Activated CD8-positive, alpha-beta T cell treated with anti-CD3 and anti-CD28 coated beads, Interleukin-2, amount 10 ng/mL, durations not matched to agents 7 days and 5 days (primary cell): ENCODE results near the gene TTC7B. TPM values are rescaled to one million over a fixed set of nuclear protein-coding genes. Genes with fewer than 3 reads are reported as not detected.

Experiments used
- ATAC-seq: fragments of 150-1000 bp; cut with Tn5 transposase; one replicate; pipeline ENCODE4 v1.10.0; 2021; ENCODE audit warnings: moderate library complexity
- CTCF ChIA-PET: fragments of 350-600 bp; sonication (Branson Sonifier 250); formaldehyde crosslinking; loops from one replicate; lab custom pipeline; 2021; ENCODE audit warnings: antibody characterized with exemption; lab: Charles Lee
- POLR2A ChIA-PET: fragments of 350-600 bp; sonication (Branson Sonifier 250); formaldehyde crosslinking; loops from one replicate; lab custom pipeline; 2021; ENCODE audit warnings: antibody characterized with exemption; lab: Charles Lee
- DNase-seq: peaks from one replicate; pipeline ENCODE4 v3.0.0-alpha.2; 2020
- H3K27ac Mint-ChIP-seq: one replicate; pipeline ENCODE4 v1.8.0; 2021; ENCODE audit warnings: mild to moderate bottlenecking, mixed read lengths
- H3K27me3 Mint-ChIP-seq: one replicate; pipeline ENCODE4 v1.8.0; 2021; ENCODE audit warnings: low read depth, mixed read lengths
- H3K36me3 Mint-ChIP-seq: one replicate; pipeline ENCODE4 v1.8.0; 2021; ENCODE audit warnings: low read depth, mixed read lengths
- H3K4me1 Mint-ChIP-seq: one replicate; pipeline ENCODE4 v1.8.0; 2021; ENCODE audit warnings: low read depth, mixed read lengths
- H3K4me3 Mint-ChIP-seq: one replicate; pipeline ENCODE4 v1.8.0; 2021; ENCODE audit warnings: mild to moderate bottlenecking, mixed read lengths
- H3K9me3 Mint-ChIP-seq: one replicate; pipeline ENCODE4 v1.8.0; 2022; ENCODE audit warnings: mixed read lengths; ENCODE audit not compliant: insufficient read depth
- total RNA-seq, 2 experiments: library from RNA; stranded (reverse); gene quantifications; one replicate each; pipeline ENCODE4 v1.2.3, GENCODE V29; 2021

The TTC7B gene
- total RNA-seq, 2 experiments from 2014 or later = 5.3 to 6.8 TPM

- H3K4me1 Mint-ChIP-seq = no peaks in the 10 kb centered on the region
- no peaks in the 10 kb centered on the region for H3K9me3 Mint-ChIP-seq
- H3K4me3 Mint-ChIP-seq = no peak overlapping the region
- H3K36me3 Mint-ChIP-seq = no peaks in the 10 kb centered on the region
- H3K27ac Mint-ChIP-seq = no peak overlapping the region
- DNase-seq (no peak), ATAC-seq (no peak)
- CTCF ChIA-PET = interaction anchor here (1.0 kb wide), 1 partner anchor 87 kb away, joined by 3 read pairs; no protein-coding TSS in a partner anchor
- H3K27me3 Mint-ChIP-seq = peaks cover 3% of the 10 kb centered on the region
- POLR2A ChIA-PET = no interaction called here
Observed at GRCh38 chr14:90610346-90611040, 205.7 kb downstream of the TTC7B start.

DNA sequence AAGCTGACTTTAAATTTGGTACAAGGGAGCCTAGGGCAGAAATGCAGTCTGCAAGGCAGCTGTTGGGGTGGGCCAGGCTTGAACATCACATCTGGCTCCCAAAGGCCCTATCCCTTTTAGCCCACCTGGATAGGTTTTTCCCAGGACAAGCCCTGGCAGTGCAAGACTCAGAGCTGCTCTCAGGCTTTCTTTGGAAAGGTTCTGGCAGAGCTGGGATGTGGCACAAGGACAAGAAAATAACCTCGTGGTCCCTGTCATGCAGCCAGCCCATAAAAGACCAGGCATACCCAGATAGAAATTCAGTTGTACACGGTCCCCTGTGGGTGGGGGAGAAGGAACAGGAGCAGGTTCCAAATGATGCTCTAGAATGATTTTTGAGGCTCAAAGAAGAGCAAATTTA is 206.9 kb downstream of the TTC7B start:
- POLR2A ChIA-PET = interaction anchor here (0.9 kb wide), 1 partner anchor 48 kb away, joined by 3 read pairs; no protein-coding TSS in a partner anchor
- CTCF ChIA-PET = no interaction called here

DNA sequence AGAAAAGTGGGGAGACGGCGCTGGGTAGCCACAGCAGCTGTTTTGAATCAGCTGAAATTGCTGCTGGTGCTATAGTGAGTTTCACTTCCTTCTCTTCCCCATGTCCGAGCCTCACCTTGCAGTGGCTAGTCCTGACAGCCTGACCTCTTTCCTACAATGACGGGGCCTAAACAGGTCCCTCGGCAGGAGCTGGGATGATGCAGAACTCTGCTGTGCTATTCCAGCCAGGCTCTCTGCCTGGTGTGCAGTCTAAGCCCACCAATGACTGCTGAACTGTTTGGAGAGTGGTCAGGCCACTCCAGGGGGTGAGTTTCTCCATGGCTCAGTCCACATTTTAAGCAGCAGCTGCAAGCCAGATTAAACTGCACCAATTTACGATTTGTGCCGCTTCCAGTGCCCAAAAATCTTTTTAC is 207.3 kb downstream of the TTC7B start:
- DNase-seq = no peak
- no peak overlapping the region for H3K4me3 Mint-ChIP-seq
- no peaks in the 10 kb centered on the region for H3K36me3 Mint-ChIP-seq
- H3K4me1 Mint-ChIP-seq = no peaks in the 10 kb centered on the region
- ChIA-PET POLR2A (interaction anchor here (0.9 kb wide), 1 partner anchor 49 kb away, joined by 3 read pairs; no protein-coding TSS in a partner anchor), CTCF (no interaction called here)
- ATAC-seq = no peak
- H3K27ac Mint-ChIP-seq = no peak overlapping the region
- H3K27me3 Mint-ChIP-seq = peaks cover 12% of the 10 kb centered on the region
- no peaks in the 10 kb centered on the region for H3K9me3 Mint-ChIP-seq

More for the DNA sequence above, 206.9 kb downstream of the TTC7B start:
- Mint-ChIP-seq H3K9me3 (no peaks in the 10 kb centered on the region), H3K36me3 (no peaks in the 10 kb centered on the region), H3K27ac (no peak overlapping the region), H3K4me1 (no peaks in the 10 kb centered on the region), H3K27me3 (peaks cover 10% of the 10 kb centered on the region), H3K4me3 (no peak overlapping the region)
- DNase-seq (no peak), ATAC-seq (no peak)

- CTCF ChIA-PET = no interaction called here
- H3K4me1 Mint-ChIP-seq = no peaks in the 10 kb centered on the region
- peaks cover 12% of the 10 kb centered on the region for H3K27me3 Mint-ChIP-seq
- DNase-seq = no peak
- no peak overlapping the region for H3K27ac Mint-ChIP-seq
- no peak for ATAC-seq
- no peaks in the 10 kb centered on the region for H3K9me3 Mint-ChIP-seq
- no peaks in the 10 kb centered on the region for H3K36me3 Mint-ChIP-seq
- no peak overlapping the region for H3K4me3 Mint-ChIP-seq
- POLR2A ChIA-PET = no interaction called here
Observed at GRCh38 chr14:90608281-90608680, 207.9 kb downstream of the TTC7B start.

DNA sequence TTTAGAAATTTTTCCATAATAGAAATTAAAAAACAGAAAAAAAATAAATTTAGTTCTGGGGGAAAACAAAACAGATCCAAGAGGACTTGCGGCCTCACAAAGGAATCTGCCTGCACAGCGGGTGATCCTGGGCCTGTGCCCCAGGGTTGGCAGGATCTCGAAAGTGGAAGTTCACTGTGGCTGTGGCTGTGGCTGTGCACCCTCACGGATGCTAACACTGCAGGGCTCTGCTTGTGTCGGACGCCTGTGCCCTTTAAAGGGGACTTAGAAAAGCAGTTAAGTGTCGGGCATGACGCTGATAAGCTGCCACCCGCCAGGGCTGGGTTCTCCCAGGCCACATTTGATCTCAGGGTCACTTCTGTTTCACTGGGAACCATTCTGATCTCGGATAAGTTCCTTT is 209.1 kb downstream of the TTC7B start:
- ATAC-seq = no peak
- Mint-ChIP-seq H3K4me1 (no peaks in the 10 kb centered on the region), H3K4me3 (no peak overlapping the region), H3K27ac (no peak overlapping the region), H3K36me3 (no peaks in the 10 kb centered on the region), H3K9me3 (no peaks in the 10 kb centered on the region), H3K27me3 (peaks cover 12% of the 10 kb centered on the region)
- ChIA-PET POLR2A (no interaction called here), CTCF (no interaction called here)
- DNase-seq = no peak

DNA sequence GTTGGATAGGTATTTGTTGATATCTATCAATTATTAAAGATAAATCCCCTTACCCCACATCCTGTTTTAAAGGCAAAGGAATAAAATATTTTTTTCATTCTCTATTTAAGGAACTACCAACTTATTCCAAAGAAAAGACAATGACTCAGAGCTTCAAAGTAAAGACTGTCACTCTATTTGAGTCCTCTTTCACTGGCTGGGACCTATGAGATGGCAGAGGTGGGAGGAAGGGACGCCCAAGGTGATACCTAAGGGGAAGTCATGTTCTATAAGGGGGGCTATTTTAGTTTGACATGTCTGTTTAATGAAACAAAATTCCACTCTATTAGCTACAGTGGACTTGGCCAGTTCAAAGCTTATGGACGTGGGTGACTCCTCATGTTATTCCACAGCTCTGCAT is 209.8 kb downstream of the TTC7B start:
- POLR2A ChIA-PET = no interaction called here
- DNase-seq (no peak), ATAC-seq (no peak)
- Mint-ChIP-seq H3K4me3 (no peak overlapping the region), H3K27me3 (peaks cover 16% of the 10 kb centered on the region), H3K36me3 (no peaks in the 10 kb centered on the region), H3K4me1 (no peaks in the 10 kb centered on the region), H3K9me3 (no peaks in the 10 kb centered on the region), H3K27ac (no peak overlapping the region)
- CTCF ChIA-PET = no interaction called here

- no peak overlapping the region for H3K27ac Mint-ChIP-seq
- H3K27me3 Mint-ChIP-seq = peaks cover 16% of the 10 kb centered on the region
- CTCF ChIA-PET = interaction anchor here (1.1 kb wide), 1 partner anchor 92 kb away, joined by 3 read pairs; no protein-coding TSS in a partner anchor
- no peak overlapping the region for H3K4me3 Mint-ChIP-seq
- POLR2A ChIA-PET = interaction anchor here (0.5 kb wide), 1 partner anchor 367 kb away, joined by 3 read pairs; no protein-coding TSS in a partner anchor
- DNase-seq (no peak), ATAC-seq (no peak)
- no peaks in the 10 kb centered on the region for H3K4me1 Mint-ChIP-seq
- no peaks in the 10 kb centered on the region for H3K9me3 Mint-ChIP-seq
- no peaks in the 10 kb centered on the region for H3K36me3 Mint-ChIP-seq
Observed at GRCh38 chr14:90605430-90605829, 210.8 kb downstream of the TTC7B start.

- POLR2A ChIA-PET = no interaction called here
- CTCF ChIA-PET = interaction anchor here (1.1 kb wide), 1 partner anchor 93 kb away, joined by 3 read pairs; no protein-coding TSS in a partner anchor
- no peaks in the 10 kb centered on the region for H3K9me3 Mint-ChIP-seq
- ATAC-seq (no peak), DNase-seq (no peak)
- no peaks in the 10 kb centered on the region for H3K36me3 Mint-ChIP-seq
- no peaks in the 10 kb centered on the region for H3K4me1 Mint-ChIP-seq
- H3K4me3 Mint-ChIP-seq = no peak overlapping the region
- H3K27me3 Mint-ChIP-seq = peaks cover 18% of the 10 kb centered on the region
- no peak overlapping the region for H3K27ac Mint-ChIP-seq
Observed at GRCh38 chr14:90604356-90604755, 211.9 kb downstream of the TTC7B start.

DNA sequence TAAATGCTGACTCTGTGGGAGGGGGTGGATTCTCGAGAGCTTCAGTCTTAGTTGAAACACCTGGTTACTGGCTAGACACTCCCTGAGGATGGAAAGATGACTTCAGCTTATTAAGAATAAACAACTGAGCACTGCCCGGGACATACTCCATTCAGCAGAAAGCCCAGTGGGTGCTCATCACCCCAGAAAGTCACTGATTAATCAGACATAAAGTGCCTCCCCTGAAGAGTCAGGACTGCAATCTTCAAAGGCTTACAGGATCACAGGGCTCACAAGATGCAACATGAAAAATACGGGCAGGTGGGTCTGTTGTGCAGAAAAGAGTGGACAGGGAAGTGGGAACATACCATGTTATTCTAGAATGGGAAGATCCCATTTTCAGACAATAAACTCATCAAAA is 212.4 kb downstream of the TTC7B start:
- H3K4me1 Mint-ChIP-seq = no peaks in the 10 kb centered on the region
- no peaks in the 10 kb centered on the region for H3K36me3 Mint-ChIP-seq
- ATAC-seq (no peak), DNase-seq (no peak)
- H3K27me3 Mint-ChIP-seq = peaks cover 18% of the 10 kb centered on the region
- H3K27ac Mint-ChIP-seq = no peak overlapping the region
- CTCF ChIA-PET = no interaction called here
- POLR2A ChIA-PET = no interaction called here
- no peak overlapping the region for H3K4me3 Mint-ChIP-seq
- no peaks in the 10 kb centered on the region for H3K9me3 Mint-ChIP-seq

DNA sequence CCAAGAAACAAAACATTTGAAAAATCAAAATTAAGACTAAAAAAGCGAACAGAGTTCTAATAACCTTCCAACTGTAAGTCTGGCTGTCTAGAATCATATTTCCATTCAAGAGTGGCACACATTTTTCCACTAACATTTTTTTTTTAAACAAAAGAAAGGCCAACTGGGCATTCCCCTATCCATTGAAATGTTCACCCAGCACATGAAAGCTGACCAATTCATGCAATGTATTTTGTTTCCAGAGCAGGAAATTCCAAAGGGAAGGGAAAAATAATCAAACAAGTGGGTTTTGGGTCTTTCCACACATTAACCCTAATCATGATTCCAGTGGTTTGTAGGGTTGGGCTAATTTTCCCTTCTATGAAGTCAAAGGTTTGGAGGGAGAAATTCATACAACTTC is 212.9 kb downstream of the TTC7B start:
- ChIA-PET POLR2A (no interaction called here), CTCF (no interaction called here)
- Mint-ChIP-seq H3K4me3 (no peak overlapping the region), H3K27ac (no peak overlapping the region), H3K9me3 (no peaks in the 10 kb centered on the region), H3K36me3 (no peaks in the 10 kb centered on the region), H3K27me3 (peaks cover 18% of the 10 kb centered on the region), H3K4me1 (no peaks in the 10 kb centered on the region)
- DNase-seq = no peak
- ATAC-seq = no peak

- CTCF ChIA-PET = no interaction called here
- POLR2A ChIA-PET = no interaction called here
- ATAC-seq = no peak
- Mint-ChIP-seq H3K4me1 (no peaks in the 10 kb centered on the region), H3K27ac (no peak overlapping the region), H3K27me3 (peaks cover 21% of the 10 kb centered on the region), H3K36me3 (no peaks in the 10 kb centered on the region), H3K9me3 (no peaks in the 10 kb centered on the region), H3K4me3 (no peak overlapping the region)
- DNase-seq = no peak
Observed at GRCh38 chr14:90602088-90602687, 214.0 kb downstream of the TTC7B start.

- no peak for DNase-seq
- ChIA-PET CTCF (no interaction called here), POLR2A (no interaction called here)
- H3K36me3 Mint-ChIP-seq = no peaks in the 10 kb centered on the region
- H3K9me3 Mint-ChIP-seq = no peaks in the 10 kb centered on the region
- H3K4me3 Mint-ChIP-seq = no peak overlapping the region
- no peak for ATAC-seq
- H3K27me3 Mint-ChIP-seq = peaks cover 21% of the 10 kb centered on the region
- no peak overlapping the region for H3K27ac Mint-ChIP-seq
- H3K4me1 Mint-ChIP-seq = no peaks in the 10 kb centered on the region
Observed at GRCh38 chr14:90601563-90601962, 214.7 kb downstream of the TTC7B start.
